ENCODE results near the gene ASIC4. TPM values are rescaled to one million over a fixed set of nuclear protein-coding genes. Genes with fewer than 3 reads are reported as not detected.

The ASIC4 gene
- polyA plus RNA-seq, 5 donors: 0.06 to 0.42 (median 0.22) TPM

DNA sequence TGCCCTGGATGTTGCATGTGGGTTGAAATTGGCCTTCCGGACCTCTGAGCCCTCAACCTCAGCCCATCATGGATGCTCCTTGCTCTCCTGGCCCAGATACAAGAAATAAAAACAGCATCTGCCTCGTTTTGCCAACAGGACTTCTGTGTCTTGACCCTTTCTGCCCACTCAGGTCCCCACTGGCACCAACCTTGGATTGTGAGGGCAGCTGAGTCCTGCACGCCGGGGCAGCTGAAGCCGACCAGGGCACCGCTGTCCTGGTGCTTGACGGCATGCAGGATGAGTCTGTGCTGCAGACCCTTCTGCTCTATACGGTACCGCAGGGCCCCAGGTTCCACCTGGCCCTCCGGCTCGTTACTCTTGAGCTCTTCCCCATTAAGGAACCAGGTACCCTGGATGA, 52.4 kb downstream of the ASIC4 start:
- DNase-seq: no peak

DNA sequence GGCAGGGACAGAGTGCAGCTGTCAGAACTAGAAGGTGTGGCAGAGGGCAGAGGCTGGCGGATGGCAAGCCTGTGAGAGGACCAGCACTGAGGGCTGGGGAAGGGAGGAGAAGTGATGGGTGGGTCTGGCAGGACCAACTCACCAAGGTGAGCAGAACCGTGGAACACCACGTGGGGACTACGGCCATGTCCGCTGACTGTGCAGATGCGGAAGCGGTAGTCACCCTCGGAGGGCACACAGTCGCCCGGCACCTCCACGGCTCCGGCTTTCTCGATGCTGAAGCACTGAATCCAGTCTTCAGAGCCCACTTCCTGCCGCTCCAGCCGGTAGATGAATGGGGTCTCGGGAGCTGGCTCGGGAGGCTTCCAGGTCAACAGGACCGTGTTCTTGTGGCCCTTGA, 52.8 kb downstream of the ASIC4 start:
- no peak for DNase-seq

- DNase-seq: no peak
Observed at GRCh38 chr2:219567791-219568361, 53.6 kb downstream of the ASIC4 start.

GRCh38 chr2:219569041-219569440, 54.8 kb downstream of the ASIC4 start:
- DNase-seq: no peak

DNA sequence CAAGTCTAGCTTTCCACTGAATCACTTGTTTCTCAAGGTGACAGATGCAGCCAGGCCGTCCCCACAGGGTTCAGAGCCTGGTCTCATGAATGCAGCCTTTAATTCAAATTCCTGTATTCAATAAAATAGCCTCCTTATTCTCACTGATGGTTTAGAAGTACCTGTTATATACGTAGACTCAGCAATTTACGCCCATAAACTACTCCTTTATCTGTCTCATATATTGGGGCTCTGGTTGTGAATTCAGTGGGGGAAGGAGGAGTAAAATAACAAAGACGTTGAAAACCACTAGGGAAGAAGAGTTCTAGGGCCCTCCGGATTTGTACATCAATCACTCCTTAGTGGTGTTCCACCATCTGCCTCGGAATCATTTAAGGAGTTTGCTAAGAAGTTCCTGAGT, 55.4 kb downstream of the ASIC4 start:
- DNase-seq: no peak

- no peak for DNase-seq
Observed at GRCh38 chr2:219570194-219570923, 56.1 kb downstream of the ASIC4 start.

DNA sequence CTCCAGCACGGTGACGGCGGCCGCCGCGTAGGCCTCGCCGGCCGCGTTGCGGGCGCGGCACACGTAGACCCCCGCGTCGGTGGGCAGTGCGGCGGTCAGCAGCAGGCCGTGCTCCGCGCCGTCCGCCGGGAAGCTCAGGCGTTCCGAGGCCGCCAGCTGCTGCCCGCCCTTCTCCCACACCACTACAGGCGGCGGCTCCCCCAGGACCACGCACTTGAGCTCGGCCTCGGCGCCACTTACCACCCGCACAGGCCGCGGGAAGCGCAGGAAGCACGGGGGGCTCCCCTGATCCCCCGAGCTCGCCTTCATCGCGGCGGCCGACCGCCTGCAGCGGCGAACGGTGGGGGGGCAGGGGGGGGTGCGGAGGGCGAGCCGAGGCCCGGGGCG, 56.6 kb downstream of the ASIC4 start:
- DNase-seq: peak in 1 of 2 donors; percentile 45

DNA sequence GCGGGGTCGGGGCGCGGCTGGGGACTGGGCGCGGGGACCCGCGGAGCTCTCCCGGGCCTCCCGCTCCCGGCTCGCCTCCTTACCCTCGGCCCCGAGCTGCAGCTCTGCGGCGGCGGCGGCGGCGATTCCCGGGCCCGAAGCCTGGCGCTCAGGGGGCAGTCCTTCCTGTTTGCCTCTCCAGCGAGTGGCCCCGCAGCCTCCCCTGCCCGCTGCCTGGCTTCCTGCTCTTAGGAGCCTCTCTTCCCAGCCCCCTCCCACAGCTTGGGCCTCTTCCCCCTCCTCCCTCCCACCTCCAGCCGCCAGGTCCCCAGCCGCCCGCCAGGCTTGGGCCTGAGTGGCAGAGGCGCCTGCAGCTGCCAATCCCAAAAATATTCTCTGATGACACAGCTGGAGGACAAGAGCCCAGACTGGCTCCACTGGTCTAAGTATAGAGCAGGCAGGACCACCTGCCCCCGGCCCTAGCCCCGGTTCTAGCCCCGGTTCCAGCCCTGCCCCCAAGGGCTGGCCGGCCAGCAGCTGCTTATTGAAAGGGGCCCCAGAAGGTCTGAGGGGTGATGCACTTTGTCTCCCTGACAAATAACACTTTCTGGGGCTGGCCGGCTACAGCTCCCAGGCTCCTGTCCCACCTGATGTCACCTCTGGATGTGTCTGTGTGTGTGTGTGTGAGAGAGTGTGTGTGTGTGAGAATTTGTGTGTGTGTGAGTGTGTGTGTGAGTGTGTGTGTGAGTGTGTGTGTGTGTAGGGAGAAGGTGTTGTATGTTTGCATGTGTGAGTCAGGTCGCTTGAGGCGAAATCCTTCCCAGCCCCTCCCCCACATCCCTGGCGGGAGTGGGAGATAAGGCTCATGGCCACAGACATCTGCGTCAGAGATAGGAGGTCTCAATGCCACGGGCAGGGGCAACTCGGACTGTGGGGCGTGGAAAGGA, 57.3 kb downstream of the ASIC4 start, which contains the start of gene OBSL1:
Gene OBSL1, minus strand, starts transcription at position 229 of the 926 bp plus-strand sequence. CDS start 307 bp downstream, outside the sequence.
- DNase-seq: peak; percentile 81 to 83

- no peak for DNase-seq
Observed at GRCh38 chr2:219572237-219573001, 58.1 kb downstream of the ASIC4 start, which contains the start of gene INHA. INHA (plus strand) TSS chr2:219572310; CDS start chr2:219572375, 65 bp downstream.

DNA sequence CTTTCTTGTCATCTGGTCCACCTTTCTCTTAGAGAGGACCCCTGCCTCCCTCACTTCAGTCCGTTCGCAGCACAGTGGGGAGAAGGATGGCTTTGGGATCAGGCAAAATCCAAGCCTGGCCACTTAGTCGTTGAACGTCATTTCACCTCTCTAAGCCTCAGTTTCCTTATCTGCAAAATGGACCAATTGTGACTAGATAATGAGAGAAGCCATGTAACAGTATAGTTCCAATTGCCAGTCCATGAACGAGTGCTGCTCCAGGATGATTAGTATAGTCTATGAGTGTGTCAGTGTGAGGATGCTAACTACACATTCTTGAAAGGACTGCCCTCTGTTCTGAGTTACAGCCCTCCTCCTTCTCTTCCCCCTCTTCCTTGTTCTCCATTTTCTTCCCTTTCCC, 58.9 kb downstream of the ASIC4 start:
- DNase-seq: no peak

GRCh38 chr2:219574484-219575311, 60.4 kb downstream of the ASIC4 start:
- DNase-seq: no peak

- DNase-seq: no peak
Observed at GRCh38 chr2:219575566-219576504, 61.6 kb downstream of the ASIC4 start.

GRCh38 chr2:219576505-219577388, 62.5 kb downstream of the ASIC4 start:
- peak; percentile 52 to 61 for DNase-seq

- no peak for DNase-seq
Observed at GRCh38 chr2:219578811-219579613, 64.7 kb downstream of the ASIC4 start.

- DNase-seq: no peak
Observed at GRCh38 chr2:219581346-219581745, 67.1 kb downstream of the ASIC4 start.
